Mesenteric fat pad (tissue), 1 donor: ENCODE data around the gene BICD1. TPM values are rescaled to one million over a fixed set of nuclear protein-coding genes. Genes with fewer than 3 reads are reported as not detected.

Source experiments
- DNase-seq: peaks from one replicate; pipeline ENCODE4 v3.0.0-alpha.2; 2020; ENCODE audit warnings: low spot score
- total RNA-seq: library from RNA; stranded (reverse); fragmentation: NEBNext Ultra II Directional; extraction: Animal tissue kit (Norgen Biotek cat#: 25700); gene quantifications from one replicate; pipeline ENCODE4 v1.2.1, GENCODE V29; 2021
- donor health status: DM: yes; HTN: yes; CAD: no.

BICD1 gene
- total RNA-seq, 1 donor from 2014 or later: 21.9 TPM

GRCh38 chr12:32400114-32400672 is 293.5 kb downstream of the BICD1 start:
- DNase-seq: no peak

GRCh38 chr12:32400866-32401265 is 294.2 kb downstream of the BICD1 start:
- DNase-seq: no peak

- no peak for DNase-seq
Measured at GRCh38 chr12:32402170-32402569, 295.5 kb downstream of the BICD1 start.

GRCh38 chr12:32402946-32403345 is 296.3 kb downstream of the BICD1 start:
- DNase-seq: no peak

GRCh38 chr12:32407795-32408194 is 301.1 kb downstream of the BICD1 start:
- no peak for DNase-seq

GRCh38 chr12:32413412-32413811 is 306.8 kb downstream of the BICD1 start:
- no peak for DNase-seq

GRCh38 chr12:32418221-32418620 is 311.6 kb downstream of the BICD1 start:
- no peak for DNase-seq

GRCh38 chr12:32418903-32419519 is 312.4 kb downstream of the BICD1 start:
- DNase-seq: no peak

- DNase-seq: no peak
Measured at GRCh38 chr12:32419520-32419960, 312.9 kb downstream of the BICD1 start.

- no peak for DNase-seq
Measured at GRCh38 chr12:32420356-32420755, 313.7 kb downstream of the BICD1 start.

GRCh38 chr12:32423559-32423958 is 316.9 kb downstream of the BICD1 start:
- no peak for DNase-seq

GRCh38 chr12:32431025-32431424 is 324.4 kb downstream of the BICD1 start:
- no peak for DNase-seq

Other genes with a start within 250 kb of the BICD1 start
- gene RESF1, start 147.4 kb upstream of the BICD1 start, total RNA-seq: 49.7 TPM